IMR-90 (cell line): ENCODE data around the gene CSNK2B. TPM values are rescaled to one million over a fixed set of nuclear protein-coding genes. Genes with fewer than 3 reads are reported as not detected.

Experiments used
- ATAC-seq: fragments of 200-7000 bp; cut with Tn5 transposase; 2 replicates; pipeline ENCODE4 v1.9.1; 2020; ENCODE audit warnings: low read depth, mild to moderate bottlenecking, moderate library complexity
- BruUV-seq: library from RNA; stranded (reverse); fragments of 400-500 nt; replicated peaks from 2 replicates; lab custom pipeline; 2021; lab: Mats Ljungman, UMichigan
- CTCF ChIA-PET: fragments of 300-600 bp; formaldehyde crosslinking; extraction: SDS; loops from one replicate; lab custom pipeline; 2021; ENCODE audit warnings: antibody characterized with exemption; lab: Yijun Ruan, JAX
- POLR2A ChIA-PET: fragments of 300-600 bp; sonication (Branson Sonifier 250); formaldehyde crosslinking; loops from one replicate; lab custom pipeline; 2022; ENCODE audit warnings: antibody characterized with exemption; ENCODE audit not compliant: unreplicated experiment; lab: Charles Lee
- DNase-seq: peaks from one replicate; pipeline ENCODE4 v3.0.0; 2013
- H2AFZ ChIP-seq: replicated peaks from 2 replicates; pipeline ENCODE3; 2013; ENCODE audit warnings: low read length, mild to moderate bottlenecking; ENCODE audit not compliant: poor library complexity
- H2AK5ac ChIP-seq: 2 replicates; pipeline ENCODE4 v1.6.1; 2013; ENCODE audit warnings: low read depth, low read length, inconsistent platforms
- H2AK9ac ChIP-seq: replicated peaks from 2 replicates; pipeline ENCODE3; 2013; ENCODE audit warnings: mild to moderate bottlenecking, low read depth, low read length, moderate library complexity; ENCODE audit not compliant: poor library complexity
- H2BK120ac ChIP-seq: 2 replicates; pipeline ENCODE4 v1.6.1; 2013; ENCODE audit warnings: low read depth, low read length, inconsistent platforms
- H2BK15ac ChIP-seq: 3 replicates; pipeline ENCODE4 v1.6.1; 2013; ENCODE audit warnings: low read depth, low read length, inconsistent platforms
- H2BK20ac ChIP-seq: 2 replicates; pipeline ENCODE4 v1.6.1; 2013; ENCODE audit warnings: low read depth, mild to moderate bottlenecking, inconsistent platforms, low read length, moderate library complexity
- H2BK5ac ChIP-seq: 2 replicates; pipeline ENCODE4 v1.6.1; 2013; ENCODE audit warnings: mild to moderate bottlenecking, low read depth, low read length, inconsistent platforms; ENCODE audit not compliant: poor library complexity, severe bottlenecking
- H3K14ac ChIP-seq: replicated peaks from 2 replicates; pipeline ENCODE4 v1.6.1; 2013; ENCODE audit warnings: low read depth, low read length, inconsistent platforms
- H3K18ac ChIP-seq: 2 replicates; pipeline ENCODE4 v1.6.1; 2013; ENCODE audit warnings: low read depth, low read length, control low read depth
- H3K23ac ChIP-seq: 2 replicates; pipeline ENCODE4 v1.6.1; 2013; ENCODE audit warnings: low read depth, low read length, inconsistent platforms
- H3K27ac ChIP-seq: 2 replicates; pipeline ENCODE4 v1.5.1; 2013; ENCODE audit warnings: mild to moderate bottlenecking, control low read depth, low read length; ENCODE audit not compliant: insufficient read depth
- H3K27me3 ChIP-seq: 2 replicates; pipeline ENCODE4 v1.6.1; 2013; ENCODE audit warnings: low read length; ENCODE audit not compliant: control insufficient read depth, insufficient read depth
- H3K36me3 ChIP-seq: 2 replicates; pipeline ENCODE4 v1.6.1; 2013; ENCODE audit warnings: low read length, mixed read lengths; ENCODE audit not compliant: control insufficient read depth, insufficient read depth
- H3K4ac ChIP-seq: 2 replicates; pipeline ENCODE4 v1.6.1; 2013; ENCODE audit warnings: low read depth, low read length, inconsistent platforms
- H3K4me1 ChIP-seq: 2 replicates; pipeline ENCODE4 v1.6.1; 2013; ENCODE audit warnings: low read length, mixed read lengths; ENCODE audit not compliant: control insufficient read depth, insufficient read depth
- H3K4me2 ChIP-seq: 2 replicates; pipeline ENCODE4 v1.6.1; 2013; ENCODE audit warnings: low read depth, mild to moderate bottlenecking, control low read depth, low read length, moderate library complexity
- H3K4me3 ChIP-seq: 2 replicates; pipeline ENCODE4 v1.5.1; 2013; ENCODE audit warnings: low read depth, mild to moderate bottlenecking, control low read depth, low read length, moderate library complexity; ENCODE audit not compliant: insufficient read depth
- H3K56ac ChIP-seq: 2 replicates; pipeline ENCODE4 v1.6.1; 2013; ENCODE audit warnings: low read length, inconsistent platforms; ENCODE audit not compliant: insufficient read depth; ENCODE audit errors: extremely low read depth
- H3K79me1 ChIP-seq, 2 experiments: 2 replicates each; pipeline ENCODE4 v1.6.1; 2013; ENCODE audit warnings: low read length in 2 of 2, inconsistent platforms in 1 of 2, low read depth in 1 of 2
- H3K9ac ChIP-seq: 2 replicates; pipeline ENCODE4 v1.6.1; 2013; ENCODE audit warnings: low read depth, low read length, control low read depth
- H3K9me1 ChIP-seq: 2 replicates; pipeline ENCODE4 v1.6.1; 2013; ENCODE audit warnings: low read length, inconsistent platforms; ENCODE audit not compliant: insufficient read depth
- H3K9me3 ChIP-seq: 2 replicates; pipeline ENCODE4 v1.6.1; 2013; ENCODE audit warnings: low read length; ENCODE audit not compliant: control insufficient read depth, insufficient read depth
- H4K20me1 ChIP-seq: 2 replicates; pipeline ENCODE4 v1.6.1; 2013; ENCODE audit warnings: low read length, inconsistent platforms; ENCODE audit not compliant: insufficient read depth
- H4K5ac ChIP-seq: 2 replicates; pipeline ENCODE4 v1.6.1; 2013; ENCODE audit warnings: mild to moderate bottlenecking, low read depth, low read length, control low read depth
- H4K8ac ChIP-seq, 2 experiments: 2 replicates each; pipeline ENCODE4 v1.6.1; 2013; ENCODE audit warnings: low read depth in 2 of 2, low read length in 2 of 2, control low read depth in 1 of 2, inconsistent platforms in 1 of 2
- H4K91ac ChIP-seq: 2 replicates; pipeline ENCODE4 v1.6.1; 2013; ENCODE audit warnings: low read depth, low read length, inconsistent platforms; ENCODE audit not compliant: insufficient read depth
- CHD1 ChIP-seq: IDR thresholded peaks from 2 replicates; pipeline ENCODE4 v1.6.1; 2012; ENCODE audit warnings: low read depth, low read length, improper control_type of control experiment
- MAZ ChIP-seq: IDR thresholded peaks from 2 replicates; pipeline ENCODE4 v1.6.1; 2012; ENCODE audit warnings: low read depth, mild to moderate bottlenecking, low read length, improper control_type of control experiment, moderate library complexity, borderline replicate concordance
- NFE2L2 ChIP-seq: fragments of 150-350 bp; IDR thresholded peaks from 2 replicates; pipeline ENCODE4 v1.6.1; 2016; ENCODE audit warnings: low read depth, mild to moderate bottlenecking, low read length
- SMC3 ChIP-seq: fragments of 150-350 bp; IDR thresholded peaks from 2 replicates; pipeline ENCODE4 v1.6.1; 2016; ENCODE audit warnings: low read depth, mild to moderate bottlenecking, antibody characterized with exemption, low read length, moderate library complexity
- WGBS, 2 experiments: methylation state at CpG; one replicate each; pipeline versions ENCODE4 v1.1.5 to v1.1.7; 2013; ENCODE audit warnings: missing lambda C conversion rate in 2 of 2; ENCODE audit not compliant: insufficient read length in 1 of 2; ENCODE audit errors: extremely low coverage in 2 of 2; 5-methylcytosine and 5-hydroxymethylcytosine counted together
- dilution Hi-C: fragments of 300-500 bp; cut with HindIII; formaldehyde crosslinking; loops from one replicate; pipeline ENCODE4 v1.14.3; 2018; ENCODE audit warnings: low sequenced_read_pairs; ENCODE audit not compliant: unreplicated experiment
- in situ Hi-C: fragments of 300-500 bp; cut with MboI; formaldehyde crosslinking; loops from 3 replicates; pipeline ENCODE4 v1.14.3; 2019; ENCODE audit warnings: low sequenced_read_pairs, inconsistent platforms, mixed read lengths
- intact Hi-C: fragments of 100-400 bp; cut with micrococcal nuclease; formaldehyde crosslinking; loops from 2 replicates; pipeline ENCODE4 v1.10.0; 2022
- polyA plus RNA-seq, 3 experiments: library from polyadenylated mRNA; depleted of rRNA; stranded (reverse); fragments of >200 nt; gene quantifications; 2 replicates each; pipeline ENCODE4 v1.2.3, GENCODE V29; 2012; ENCODE audit warnings: low replicate concordance in 1 of 3
- total RNA-seq: library from RNA; depleted of rRNA; stranded (reverse); fragments of >200 nt; gene quantifications from 2 replicates; pipeline ENCODE4 v1.2.3, GENCODE V29; 2012

CSNK2B gene
- total and polyA plus RNA-seq, 2 of the 4 experiments (the other 2 are of a cell fraction) = 194 to 240 TPM

DNA sequence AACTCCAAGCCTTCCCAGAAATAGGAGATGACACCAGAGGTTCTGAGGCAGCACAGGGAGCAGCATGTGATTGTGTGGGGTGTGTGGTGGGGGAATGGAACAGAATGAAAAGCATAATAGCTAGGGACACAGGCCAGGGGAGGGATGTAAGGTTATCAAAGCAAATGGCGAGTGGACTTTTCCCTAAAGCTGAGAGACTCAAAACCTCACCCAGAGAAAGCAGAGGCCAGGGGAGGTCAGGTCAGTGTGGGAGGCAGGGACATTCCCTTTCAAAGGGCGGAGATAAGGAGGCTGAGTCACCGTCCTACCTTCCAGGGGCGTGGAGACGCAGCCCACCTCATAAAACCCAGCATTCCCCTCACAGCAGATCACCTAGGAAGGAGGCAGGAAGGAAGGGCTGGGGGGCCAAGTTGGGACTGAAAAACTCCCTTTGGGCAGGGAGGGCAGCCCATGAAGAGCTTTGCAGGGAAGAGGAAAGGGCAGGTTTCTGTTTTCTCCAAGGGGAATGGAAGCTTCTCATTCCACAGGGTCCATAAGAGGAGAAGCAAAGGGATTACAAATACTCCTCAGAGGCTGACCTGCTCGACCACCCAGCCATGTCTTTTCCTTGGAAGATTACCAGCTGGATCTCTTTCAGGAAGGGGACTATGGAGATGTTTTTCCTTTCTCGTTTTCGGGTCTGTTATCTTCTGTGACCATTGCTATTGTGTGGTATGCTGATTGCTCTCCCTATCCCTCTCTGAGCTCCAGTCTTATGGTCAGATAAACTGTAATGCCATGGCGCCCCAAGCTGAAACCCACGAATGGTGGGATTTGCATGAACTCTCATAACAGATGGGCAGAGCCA lies 24.6 kb downstream of the CSNK2B start:
- Histone ChIP-seq H3K4ac (no peak overlapping the region), H3K23ac (no peak overlapping the region), H3K14ac (no peak overlapping the region), H3K9ac (no peak overlapping the region), H2BK5ac (no peak overlapping the region), H4K8ac (no peak overlapping the region), H3K4me2 (no peak overlapping the region), H4K20me1 (no peaks in the 10 kb centered on the region), H3K4me3 (no peak overlapping the region), H3K9me1 (no peaks in the 10 kb centered on the region), H2AK5ac (no peak overlapping the region), H3K27ac (no peak overlapping the region), H2AFZ (no peak overlapping the region), H2AK9ac (no peak overlapping the region), H3K4me1 (no peaks in the 10 kb centered on the region), H2BK15ac (no peak overlapping the region), H4K5ac (no peak overlapping the region), H2BK120ac (no peak overlapping the region), H3K79me1 (peaks cover 4 to 6% of the 10 kb centered on the region in 2 experiments; a peak in 2 of 4 replicates), H3K18ac (no peak overlapping the region), H2BK20ac (no peak overlapping the region), H3K9me3 (no peaks in the 10 kb centered on the region), H3K36me3 (peaks cover 78% of the 10 kb centered on the region), H4K91ac (no peak overlapping the region), H3K27me3 (no peaks in the 10 kb centered on the region), H3K56ac (no peak overlapping the region)
- ATAC-seq (no peak), DNase-seq (no peak)
- ChIA-PET POLR2A (no interaction called here), CTCF (interaction anchor here (0.8 kb wide), 1 partner anchor 12 kb away, joined by 3 read pairs; no protein-coding TSS in a partner anchor)
- TF ChIP-seq MAZ (no peak), SMC3 (no peak), CHD1 (no peak), NFE2L2 (no peak)
- intact Hi-C loops = no loop called here
- dilution Hi-C loops = no loop called here
- BruUV-seq = no TSS peak
- WGBS, 2 experiments = no CpG with 5 or more reads among the region's 10 CpGs
- in situ Hi-C loops = no loop called here
